Astrocyte (in vitro differentiated cells and primary cell): ENCODE data around the gene DNAH14.

Experiments
- CTCF ChIP-seq: IDR thresholded peaks from 2 replicates; pipeline ENCODE4 v1.5.1; 2011; ENCODE audit warnings: low read depth, mild to moderate bottlenecking, inconsistent platforms, low read length, moderate library complexity; ENCODE audit not compliant: insufficient read depth
- EZH2 ChIP-seq: IDR thresholded peaks from 2 replicates; pipeline ENCODE4 v1.6.1; 2012; ENCODE audit warnings: mild to moderate bottlenecking, low read length, inconsistent platforms; ENCODE audit not compliant: insufficient read depth

- TF ChIP-seq CTCF = no peak
- no peak for TF ChIP-seq EZH2
Measured at GRCh38 chr1:225111000-225111399, 181.5 kb downstream of the DNAH14 start.
